Smooth muscle cell of the coronary artery (primary cell): ENCODE measurements around the gene RBM42. TPM values are rescaled to one million over a fixed set of nuclear protein-coding genes. Genes with fewer than 3 reads are reported as not detected.

Experiments used
- total RNA-seq: library from RNA; depleted of rRNA; stranded (reverse); fragments of >200 nt; gene quantifications from 2 replicates; pipeline ENCODE4 v1.2.3, GENCODE V29; 2014; ENCODE audit warnings: low replicate concordance

Gene RBM42
- 20.2 and 35.9 TPM in 2 replicates for total RNA-seq

GRCh38 chr19:35628565-35629331 lies at the start of gene RBM42:
Gene RBM42, plus strand, starts transcription at chr19:35629036. Its CDS starts 118 bp downstream, at chr19:35629154.

GRCh38 chr19:35585848-35586247 lies 43.0 kb upstream of the RBM42 start, which contains the start of gene PMIS2:
Gene PMIS2, plus strand, starts transcription at chr19:35586173. Its CDS starts 87 bp downstream, at chr19:35586260.

GRCh38 chr19:35612559-35613321 lies 16.1 kb upstream of the RBM42 start, which contains the start of gene HAUS5:
Gene HAUS5, plus strand, starts transcription at chr19:35612735. Its CDS starts 60 bp downstream, at chr19:35612795.

GRCh38 chr19:35641515-35642151 lies 12.8 kb downstream of the RBM42 start, which contains the start of gene ETV2:
Gene ETV2, plus strand, starts transcription at chr19:35641745. Its CDS starts 716 bp downstream, at chr19:35642461.

GRCh38 chr19:35648017-35648961 lies 19.5 kb downstream of the RBM42 start, which contains the start of gene COX6B1:
Gene COX6B1, plus strand, starts transcription at chr19:35648323. Its CDS starts 2,921 bp downstream, at chr19:35651244.

GRCh38 chr19:35666251-35666913 lies 37.5 kb downstream of the RBM42 start, which contains the start of gene UPK1A:
Gene UPK1A, plus strand, starts transcription at chr19:35666517. Its CDS starts 296 bp downstream, at chr19:35666813.

Other genes starting within 250 kb of the RBM42 start
- gene FFAR2, start 180.8 kb upstream of the RBM42 start, total RNA-seq, result not detected in 2 replicates
- gene KRTDAP, start 138.6 kb upstream of the RBM42 start, total RNA-seq, result not detected in 2 replicates
- gene DMKN, start 115.4 kb upstream of the RBM42 start, total RNA-seq, result 0.38 and 49.4 TPM in 2 replicates
- 0.23 and 235 TPM in 2 replicates for gene SBSN, start 100.7 kb upstream of the RBM42 start, total RNA-seq
- not detected in 2 replicates for gene GAPDHS, start 95.6 kb upstream of the RBM42 start, total RNA-seq
- gene TMEM147, start 83.4 kb upstream of the RBM42 start, total RNA-seq, result 81.6 and 151 TPM in 2 replicates
- not detected in 2 replicates for gene ATP4A, start 65.4 kb upstream of the RBM42 start, total RNA-seq
- not detected in 2 replicates for gene PMIS2, start 42.9 kb upstream of the RBM42 start, total RNA-seq
- gene HAUS5, start 16.3 kb upstream of the RBM42 start, total RNA-seq, result 1.9 and 6.3 TPM in 2 replicates
- gene ETV2, start 12.7 kb downstream of the RBM42 start, total RNA-seq, result 0.23 and 0.47 TPM in 2 replicates
- 541 and 559 TPM in 2 replicates for gene COX6B1, start 19.3 kb downstream of the RBM42 start, total RNA-seq
- 0.08 TPM in 1 of 2 replicates, not detected in the other for gene UPK1A, start 37.5 kb downstream of the RBM42 start, total RNA-seq
- gene ZBTB32, start 75.5 kb downstream of the RBM42 start, total RNA-seq, result not detected in 2 replicates
- gene KMT2B, start 89.0 kb downstream of the RBM42 start, total RNA-seq, result 3.3 and 4.0 TPM in 2 replicates
- gene IGFLR1, start 113.4 kb downstream of the RBM42 start, total RNA-seq, result 0.60 and 2.1 TPM in 2 replicates
- gene U2AF1L4, start 116.4 kb downstream of the RBM42 start, total RNA-seq, result 4.9 and 6.1 TPM in 2 replicates
- 2.9 and 17.7 TPM in 2 replicates for gene PSENEN, start 116.6 kb downstream of the RBM42 start, total RNA-seq
- 4.4 and 13.0 TPM in 2 replicates for gene LIN37, start 119.5 kb downstream of the RBM42 start, total RNA-seq
- 12.2 and 44.7 TPM in 2 replicates for gene HSPB6, start 128.0 kb downstream of the RBM42 start, total RNA-seq
- gene PROSER3, start 129.1 kb downstream of the RBM42 start, total RNA-seq, result 0.47 and 3.0 TPM in 2 replicates
- gene ARHGAP33, start 146.5 kb downstream of the RBM42 start, total RNA-seq, result 1.7 and 2.2 TPM in 2 replicates
- not detected in 2 replicates for gene PRODH2, start 183.8 kb downstream of the RBM42 start, total RNA-seq
- not detected in 2 replicates for gene NPHS1, start 223.5 kb downstream of the RBM42 start, total RNA-seq
- not detected in 2 replicates for gene KIRREL2, start 227.9 kb downstream of the RBM42 start, total RNA-seq
- 2.1 and 18.6 TPM in 2 replicates for gene APLP1, start 239.5 kb downstream of the RBM42 start, total RNA-seq